Osteoblast (primary cell): ENCODE measurements around the gene PPP2CA. TPM values are rescaled to one million over a fixed set of nuclear protein-coding genes. Genes with fewer than 3 reads are reported as not detected.

Experiments
- DNase-seq: peaks from one replicate; pipeline ENCODE4 v3.0.0; 2011; ENCODE audit warnings: low spot score, mixed read lengths; ENCODE audit not compliant: insufficient read length; ENCODE audit errors: missing footprints
- H2AFZ ChIP-seq: 2 replicates; pipeline ENCODE4 v1.6.0; 2011; ENCODE audit warnings: mild to moderate bottlenecking, low read length
- H3K27ac ChIP-seq: 2 replicates; pipeline ENCODE4 v1.5.1; 2011; ENCODE audit warnings: mild to moderate bottlenecking, low read depth, low read length, moderate library complexity
- H3K27me3 ChIP-seq: 2 replicates; pipeline ENCODE4 v1.6.0; 2012; ENCODE audit warnings: mild to moderate bottlenecking, control low read depth, inconsistent platforms, low read length, moderate library complexity; ENCODE audit not compliant: insufficient read depth
- H3K36me3 ChIP-seq: 2 replicates; pipeline ENCODE4 v1.5.1; 2011; ENCODE audit warnings: mild to moderate bottlenecking, low read length, control low read depth, moderate library complexity; ENCODE audit not compliant: insufficient read depth
- H3K4me1 ChIP-seq: 2 replicates; pipeline ENCODE4 v1.5.1; 2011; ENCODE audit warnings: mild to moderate bottlenecking, low read length, control low read depth, moderate library complexity; ENCODE audit not compliant: insufficient read depth
- H3K4me2 ChIP-seq: 2 replicates; pipeline ENCODE4 v1.6.0; 2011; ENCODE audit warnings: mild to moderate bottlenecking, low read length; ENCODE audit not compliant: insufficient read depth
- H3K4me3 ChIP-seq: fragments of 200-600 bp; sonication (generic); 3 replicates; pipeline ENCODE4 v1.5.1; 2012; ENCODE audit warnings: mild to moderate bottlenecking, low read length, inconsistent platforms; ENCODE audit not compliant: insufficient read depth
- H3K79me2 ChIP-seq: 2 replicates; pipeline ENCODE4 v1.6.0; 2012; ENCODE audit warnings: mild to moderate bottlenecking, low read length, control low read depth, inconsistent platforms; ENCODE audit not compliant: insufficient read depth
- H3K9me3 ChIP-seq: 2 replicates; pipeline ENCODE4 v1.5.1; 2011; ENCODE audit warnings: low read depth, low read length, control low read depth
- H4K20me1 ChIP-seq: 2 replicates; pipeline ENCODE4 v1.6.0; 2012; ENCODE audit warnings: mild to moderate bottlenecking, low read length, control low read depth; ENCODE audit not compliant: insufficient read depth
- CTCF ChIP-seq: IDR thresholded peaks from 2 replicates; pipeline ENCODE4 v1.5.1; 2011; ENCODE audit warnings: mild to moderate bottlenecking, low read depth, low read length, moderate library complexity; ENCODE audit errors: extremely low read depth
- total RNA-seq: library from RNA; depleted of rRNA; stranded (reverse); fragments of >200 nt; gene quantifications from 2 replicates; pipeline ENCODE4 v1.2.3, GENCODE V29; 2012

PPP2CA gene
- total RNA-seq, 1 donor = 55.4 TPM

GRCh38 chr5:134209477-134210245, 16.2 kb downstream of the PPP2CA start:
- Histone ChIP-seq H3K4me3 (no peak overlapping the region), H3K9me3 (peaks cover 2% of the 10 kb centered on the region), H3K4me1 (no peaks in the 10 kb centered on the region), H3K27me3 (no peaks in the 10 kb centered on the region), H4K20me1 (peaks cover 98% of the 10 kb centered on the region), H3K4me2 (no peak overlapping the region), H2AFZ (no peak overlapping the region), H3K79me2 (peaks cover 100% of the 10 kb centered on the region), H3K27ac (no peak overlapping the region), H3K36me3 (peaks cover 12% of the 10 kb centered on the region)
- DNase-seq = no peak
- TF ChIP-seq CTCF = no peak

GRCh38 chr5:134207696-134208095, 18.2 kb downstream of the PPP2CA start:
- Histone ChIP-seq H3K4me3 (no peak overlapping the region), H3K27me3 (no peaks in the 10 kb centered on the region), H4K20me1 (peaks cover 91% of the 10 kb centered on the region), H3K9me3 (no peaks in the 10 kb centered on the region), H3K4me2 (no peak overlapping the region), H3K79me2 (peaks cover 100% of the 10 kb centered on the region), H3K36me3 (peaks cover 31% of the 10 kb centered on the region), H2AFZ (no peak overlapping the region), H3K4me1 (no peaks in the 10 kb centered on the region), H3K27ac (no peak overlapping the region)
- no peak for TF ChIP-seq CTCF
- DNase-seq = no peak

GRCh38 chr5:134206627-134207160, 19.2 kb downstream of the PPP2CA start:
- no peaks in the 10 kb centered on the region for H3K4me1 ChIP-seq
- H2AFZ ChIP-seq = no peak overlapping the region
- no peak overlapping the region for H3K27ac ChIP-seq
- H3K79me2 ChIP-seq = peaks cover 100% of the 10 kb centered on the region
- no peak for DNase-seq
- no peak overlapping the region for H3K4me2 ChIP-seq
- H3K27me3 ChIP-seq = no peaks in the 10 kb centered on the region
- H3K4me3 ChIP-seq = no peak overlapping the region
- H4K20me1 ChIP-seq = peaks cover 81% of the 10 kb centered on the region
- no peak for TF ChIP-seq CTCF
- peaks cover 41% of the 10 kb centered on the region for H3K36me3 ChIP-seq
- H3K9me3 ChIP-seq = no peaks in the 10 kb centered on the region

- peaks cover 100% of the 10 kb centered on the region for H3K79me2 ChIP-seq
- no peak overlapping the region for H3K4me3 ChIP-seq
- H3K27me3 ChIP-seq = no peaks in the 10 kb centered on the region
- no peaks in the 10 kb centered on the region for H3K9me3 ChIP-seq
- no peak overlapping the region for H3K4me2 ChIP-seq
- H3K36me3 ChIP-seq = peaks cover 62% of the 10 kb centered on the region
- TF ChIP-seq CTCF = no peak
- H3K4me1 ChIP-seq = no peaks in the 10 kb centered on the region
- H3K27ac ChIP-seq = no peak overlapping the region
- no peak for DNase-seq
- no peak overlapping the region for H2AFZ ChIP-seq
- peaks cover 75% of the 10 kb centered on the region for H4K20me1 ChIP-seq
Measured at GRCh38 chr5:134204575-134204974, 21.3 kb downstream of the PPP2CA start.
